SHP77 (cell line): ENCODE data around the gene RSPH1.

ENCODE experiments used
- DNase-seq, 2 experiments: peaks; one replicate each; lab custom pipeline; 2025; lab: John Stamatoyannopoulos, UW

Gene RSPH1

DNA sequence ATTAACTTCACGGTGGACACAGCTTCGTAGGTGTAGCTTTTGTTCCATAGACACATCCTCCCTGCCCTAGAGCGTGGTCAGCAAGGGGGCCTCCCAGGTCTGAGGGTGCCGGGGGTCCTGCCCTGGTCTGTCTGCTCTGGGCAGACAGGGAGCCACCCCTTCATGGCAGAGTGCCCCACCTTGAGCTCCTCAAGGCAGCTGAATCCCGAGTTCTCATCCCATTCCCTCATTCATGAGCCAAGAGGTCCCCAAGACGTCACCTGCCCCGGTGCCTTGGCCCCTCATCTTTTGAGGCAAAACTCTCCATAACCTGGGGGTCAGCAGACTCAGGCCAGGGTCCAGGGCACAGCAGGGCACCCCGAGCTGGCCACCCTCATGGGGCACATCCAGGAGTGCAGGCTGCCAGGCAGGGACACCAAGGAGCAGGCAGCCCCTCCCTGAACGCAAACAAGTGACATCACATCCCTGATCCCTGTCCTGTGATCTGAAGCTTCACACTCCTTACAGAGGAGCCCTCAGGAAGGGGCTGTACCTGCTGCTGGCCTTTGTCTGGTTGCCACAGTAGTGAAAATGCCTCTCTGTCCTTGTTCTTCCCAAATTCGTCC lies 69.0 kb downstream of the RSPH1 start:
- no peak for DNase-seq

DNA sequence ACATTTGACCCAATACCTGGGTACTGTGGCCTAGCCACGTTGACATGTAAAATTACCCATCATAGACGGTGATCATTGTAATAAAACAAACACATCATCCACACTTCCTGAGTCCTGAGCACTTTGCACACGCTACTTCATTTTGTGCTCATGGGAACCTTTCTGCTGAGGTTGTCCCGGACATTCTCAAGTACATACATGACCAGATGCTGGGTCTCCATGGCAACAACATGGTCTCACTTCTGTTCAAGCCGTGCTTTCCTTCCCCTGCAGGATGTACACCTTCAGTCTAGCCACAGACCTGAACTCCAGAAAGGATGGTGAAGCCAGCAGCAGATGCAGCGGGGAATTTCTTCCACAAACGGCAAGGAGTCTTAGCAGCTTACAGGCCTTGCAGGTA lies 69.6 kb downstream of the RSPH1 start:
- no peak for DNase-seq

DNA sequence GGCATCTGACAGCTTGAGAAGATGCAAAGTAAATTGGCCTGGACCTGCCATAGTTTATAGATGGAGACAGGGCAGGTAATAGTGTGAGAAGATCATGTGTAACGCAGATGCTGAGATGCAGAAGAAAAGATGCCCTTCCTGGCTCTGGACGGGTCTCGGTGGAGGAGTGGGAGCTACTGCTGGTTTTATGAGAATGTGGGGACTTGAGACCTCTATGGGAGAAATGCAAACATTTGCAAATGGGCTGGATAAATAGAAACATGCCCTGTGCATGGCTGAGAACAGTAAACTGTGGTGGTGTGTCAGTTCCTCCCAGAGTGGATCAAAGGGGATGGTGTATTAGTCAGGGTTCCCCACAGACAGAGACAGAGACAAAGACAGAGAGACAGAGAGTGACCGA lies 70.4 kb downstream of the RSPH1 start:
- no peak for DNase-seq

DNA sequence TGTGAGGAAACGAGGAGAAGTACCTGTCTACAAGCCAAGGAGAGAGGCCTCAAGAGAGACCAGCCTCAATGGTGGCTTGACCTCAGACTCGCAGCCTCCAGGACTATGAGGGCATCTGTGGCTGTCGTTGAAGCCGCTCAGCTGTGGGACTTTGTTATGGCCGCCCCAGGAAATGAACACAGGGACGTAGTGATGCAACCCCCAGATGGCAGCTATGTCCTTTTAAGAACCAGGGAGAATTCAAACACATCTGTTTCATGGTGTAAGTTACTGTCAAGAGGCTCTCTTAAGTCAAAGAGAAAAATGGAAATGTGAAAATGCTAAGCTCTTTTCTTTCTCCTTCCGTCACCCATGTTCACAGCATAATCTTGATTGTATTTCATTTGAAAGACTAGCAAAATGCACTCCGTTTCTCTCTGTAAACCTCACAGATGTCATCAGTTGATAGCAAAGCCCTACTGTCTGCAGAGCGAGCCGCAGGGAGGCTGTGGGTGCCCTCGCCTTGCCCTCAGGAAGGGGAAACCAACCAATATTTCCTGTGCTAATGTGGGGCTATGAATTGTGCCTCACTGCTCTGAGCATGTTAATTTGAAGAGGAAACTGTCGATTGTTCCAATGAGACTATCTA lies 71.0 kb downstream of the RSPH1 start:
- no peak for DNase-seq

DNA sequence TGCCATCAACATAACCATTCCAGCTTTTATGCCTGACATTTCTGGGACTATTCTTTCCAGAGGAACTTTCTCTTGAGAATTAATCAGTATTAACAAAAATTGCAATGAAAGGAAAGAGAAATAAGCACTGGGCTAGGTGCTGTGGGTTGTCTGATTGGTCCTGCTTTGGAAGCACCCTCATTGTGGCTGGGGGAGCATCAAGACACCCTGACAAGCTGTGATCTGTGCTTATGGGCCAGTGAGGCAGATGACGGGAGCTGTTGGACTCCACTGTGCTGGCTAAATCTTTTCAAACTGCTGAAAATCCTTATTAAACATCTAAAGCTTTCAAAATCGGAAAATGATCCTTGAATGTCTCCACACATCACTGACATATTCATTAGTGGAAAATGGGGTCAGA lies 72.3 kb downstream of the RSPH1 start:
- no peak for DNase-seq

DNA sequence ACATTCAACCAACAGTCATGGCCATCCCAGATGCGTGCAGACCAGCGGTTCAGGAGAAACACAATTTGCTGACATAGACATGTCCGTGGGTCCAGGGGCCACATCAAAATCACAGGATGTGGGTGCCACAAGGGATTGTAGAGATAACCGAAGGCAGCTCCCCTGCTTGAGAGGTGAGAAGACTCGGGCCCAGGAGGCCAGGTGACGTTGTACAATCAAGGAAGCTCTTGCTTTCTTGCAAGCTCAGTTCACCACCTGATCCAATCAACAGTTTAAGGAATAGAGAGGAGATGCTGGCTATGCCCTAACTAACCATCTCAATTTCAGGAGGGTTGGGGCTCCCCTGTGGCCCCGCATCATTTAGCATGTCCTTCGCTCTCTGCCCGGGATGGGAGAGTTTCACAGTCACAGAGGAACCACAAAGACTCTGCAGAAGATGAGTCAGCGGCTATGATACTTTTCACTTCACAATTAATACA lies 72.8 kb downstream of the RSPH1 start:
- DNase-seq: no peak
